Chondrocyte (in vitro differentiated cells): ENCODE results near the gene TMEM141. TPM values are rescaled to one million over a fixed set of nuclear protein-coding genes. Genes with fewer than 3 reads are reported as not detected.

Experiments
- microRNA-seq: library from miRNA; unstranded; fragments of <30 nt; microRNA quantifications from one replicate; pipeline ENCODE4 v1.2.0, GENCODE V29; 2020; ENCODE audit warnings: borderline number of aligned reads
- total RNA-seq: library from RNA; stranded (reverse); gene quantifications from 3 replicates; pipeline ENCODE4 v1.2.1, GENCODE V29; 2021

The TMEM141 gene
- total RNA-seq, 1 donor from 2014 or later: 31.2 TPM

Small RNA genes lying within 50 kb of the gene (microRNA-seq; reads per million reads assigned to microRNA genes)
- gene MIR4292 (not detected), gene MIR6722 (not detected)

Other genes starting within 250 kb of the TMEM141 start
- 11.6 to 28.7 TPM (median 27.5 TPM) in 3 replicates for gene NOTCH1, start 245.3 kb upstream of the TMEM141 start, total RNA-seq
- 5.4 to 7.8 TPM (median 7.0 TPM) in 3 replicates for gene EGFL7, start 128.4 kb upstream of the TMEM141 start, total RNA-seq
- gene AGPAT2, start 103.9 kb upstream of the TMEM141 start, total RNA-seq: 23.4 to 39.8 TPM (median 39.1 TPM) in 3 replicates
- gene DIPK1B, start 78.8 kb upstream of the TMEM141 start, total RNA-seq: 8.2 to 9.2 TPM (median 8.5 TPM) in 3 replicates
- not detected in 3 replicates for gene LCN10, start 48.4 kb upstream of the TMEM141 start, total RNA-seq
- not detected in 3 replicates for gene LCN6, start 42.8 kb upstream of the TMEM141 start, total RNA-seq
- gene LCN8, start 33.1 kb upstream of the TMEM141 start, total RNA-seq: not detected in 3 replicates
- not detected in 3 replicates for gene LCN15, start 26.8 kb upstream of the TMEM141 start, total RNA-seq
- 0.62 to 1.5 TPM (median 1.4 TPM) in 3 replicates for gene CCDC183, start 5.0 kb downstream of the TMEM141 start, total RNA-seq
- gene RABL6, start 16.6 kb downstream of the TMEM141 start, total RNA-seq: 61.5 to 71.8 TPM (median 62.2 TPM) in 3 replicates
- gene AJM1, start 51.1 kb downstream of the TMEM141 start, total RNA-seq: 6.3 to 7.5 TPM (median 7.4 TPM) in 3 replicates
- 165 to 193 TPM (median 192 TPM) in 3 replicates for gene PHPT1, start 58.1 kb downstream of the TMEM141 start, total RNA-seq
- 7.7 to 9.2 TPM (median 7.7 TPM) in 3 replicates for gene MAMDC4, start 61.0 kb downstream of the TMEM141 start, total RNA-seq
- 296 to 328 TPM (median 320 TPM) in 3 replicates for gene EDF1, start 75.0 kb downstream of the TMEM141 start, total RNA-seq
- 9.6 to 12.4 TPM (median 10.4 TPM) in 3 replicates for gene TRAF2, start 95.2 kb downstream of the TMEM141 start, total RNA-seq
- gene FBXW5, start 153.4 kb downstream of the TMEM141 start, total RNA-seq: 79.2 to 87.5 TPM (median 84.3 TPM) in 3 replicates
- gene C8G, start 153.9 kb downstream of the TMEM141 start, total RNA-seq: 2.2 TPM in 1 of 3 replicates, not detected in the others
- gene LCN12, start 160.9 kb downstream of the TMEM141 start, total RNA-seq: 0.51 to 0.60 TPM in 2 of 3 replicates, not detected in the other
- gene PTGDS, start 186.2 kb downstream of the TMEM141 start, total RNA-seq: 24.2 to 80.4 TPM (median 76.8 TPM) in 3 replicates
- 0.15 to 5.8 TPM (median 5.2 TPM) in 3 replicates for gene LCNL1, start 191.6 kb downstream of the TMEM141 start, total RNA-seq
- gene PAXX, start 201.1 kb downstream of the TMEM141 start, total RNA-seq: 34.4 to 38.7 TPM (median 36.8 TPM) in 3 replicates
- gene CLIC3, start 205.2 kb downstream of the TMEM141 start, total RNA-seq: 4.9 to 5.5 TPM in 2 of 3 replicates, not detected in the other
- gene ABCA2, start 236.9 kb downstream of the TMEM141 start, total RNA-seq: 55.3 to 62.4 TPM (median 59.1 TPM) in 3 replicates
- gene FUT7, start 240.7 kb downstream of the TMEM141 start, total RNA-seq: not detected in 3 replicates